Activated CD4-positive, alpha-beta memory T cell treated with anti-CD3 and anti-CD28 coated beads for 36 hours (primary cell): ENCODE measurements around the gene PKP4. TPM values are rescaled to one million over a fixed set of nuclear protein-coding genes. Genes with fewer than 3 reads are reported as not detected.

Experiments used
- CTCF ChIA-PET: fragments of 350-600 bp; sonication (Branson Sonifier 250); formaldehyde crosslinking; loops from one replicate; lab custom pipeline; 2021; ENCODE audit warnings: antibody characterized with exemption, inconsistent platforms; lab: Charles Lee
- POLR2A ChIA-PET: fragments of 350-600 bp; sonication (Branson Sonifier 250); formaldehyde crosslinking; loops from one replicate; lab custom pipeline; 2021; ENCODE audit warnings: antibody characterized with exemption; lab: Charles Lee
- DNase-seq: peaks from one replicate; pipeline ENCODE4 v3.0.0-alpha.2; 2020
- H3K27ac Mint-ChIP-seq: one replicate; pipeline ENCODE4 v1.8.0; 2021; ENCODE audit warnings: mixed read lengths
- H3K27me3 Mint-ChIP-seq: one replicate; pipeline ENCODE4 v1.8.0; 2021; ENCODE audit warnings: mixed read lengths
- H3K36me3 Mint-ChIP-seq: one replicate; pipeline ENCODE4 v1.8.0; 2021; ENCODE audit warnings: mixed read lengths
- H3K4me1 Mint-ChIP-seq: one replicate; pipeline ENCODE4 v1.8.0; 2021; ENCODE audit warnings: low read depth, mixed read lengths
- H3K4me3 Mint-ChIP-seq: one replicate; pipeline ENCODE4 v1.8.0; 2021; ENCODE audit warnings: mild to moderate bottlenecking, mixed read lengths
- H3K9me3 Mint-ChIP-seq: one replicate; pipeline ENCODE4 v1.8.0; 2021; ENCODE audit warnings: mixed read lengths
- intact Hi-C: fragments of 100-400 bp; cut with micrococcal nuclease; formaldehyde crosslinking; loops from one replicate; pipeline ENCODE4 v1.15.1; 2023
- total RNA-seq, 2 experiments: library from RNA; stranded (reverse); gene quantifications; one replicate each; pipeline ENCODE4 v1.2.3, GENCODE V29; 2021

The PKP4 gene
- total RNA-seq, 2 experiments from 2014 or later: 41.4 to 43.1 TPM

GRCh38 chr2:158667586-158667985 lies 210.8 kb downstream of the PKP4 start:
- ChIA-PET CTCF (no interaction called here), POLR2A (no interaction called here)
- Mint-ChIP-seq H3K36me3 (peaks cover 25% of the 10 kb centered on the region), H3K27me3 (no peaks in the 10 kb centered on the region), H3K4me3 (no peak overlapping the region), H3K27ac (no peak overlapping the region), H3K9me3 (no peaks in the 10 kb centered on the region), H3K4me1 (no peaks in the 10 kb centered on the region)
- DNase-seq: no peak
- intact Hi-C loops: no loop called here

DNA sequence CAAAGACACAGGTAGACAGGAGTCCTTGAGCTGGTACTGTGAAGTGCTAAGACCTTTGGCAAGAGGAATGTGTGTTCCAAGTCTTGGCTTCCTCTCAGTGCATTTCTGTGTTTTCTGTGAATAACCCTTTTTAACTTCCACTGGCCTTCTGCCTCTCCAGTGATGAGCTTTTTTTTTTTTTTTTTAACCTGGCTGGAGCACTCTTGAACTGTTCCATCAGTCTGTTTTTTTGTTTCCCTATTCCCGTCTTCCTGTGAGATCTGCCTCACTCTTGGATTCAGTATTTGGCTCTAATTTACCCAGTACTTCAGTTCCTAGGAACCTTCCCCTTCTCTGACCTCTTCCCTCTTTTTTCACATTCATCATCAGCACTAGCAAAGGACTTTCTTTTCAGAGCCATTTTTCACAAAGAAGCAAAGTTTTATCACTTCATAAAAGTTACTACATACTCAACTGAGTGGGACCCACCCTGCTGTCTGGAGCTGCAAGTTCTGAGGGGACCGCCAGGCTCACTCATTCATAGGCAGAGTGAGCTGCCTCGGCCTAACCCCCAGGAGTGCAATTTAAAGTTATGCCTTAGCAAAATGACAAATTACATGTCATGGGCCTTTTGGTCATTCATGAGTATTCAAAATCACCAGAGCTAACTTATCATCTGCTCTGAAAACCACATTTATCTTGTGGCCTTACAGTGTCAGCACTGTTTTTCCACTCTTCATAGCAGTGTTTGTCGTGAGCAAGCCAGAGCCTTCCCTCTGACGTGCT lies 211.4 kb downstream of the PKP4 start:
- ChIA-PET CTCF (no interaction called here), POLR2A (no interaction called here)
- no peak overlapping the region for H3K27ac Mint-ChIP-seq
- no peak overlapping the region for H3K4me3 Mint-ChIP-seq
- DNase-seq: no peak
- H3K27me3 Mint-ChIP-seq: no peaks in the 10 kb centered on the region
- H3K36me3 Mint-ChIP-seq: peaks cover 25% of the 10 kb centered on the region
- no peaks in the 10 kb centered on the region for H3K4me1 Mint-ChIP-seq
- intact Hi-C loops: no loop called here
- no peaks in the 10 kb centered on the region for H3K9me3 Mint-ChIP-seq

DNA sequence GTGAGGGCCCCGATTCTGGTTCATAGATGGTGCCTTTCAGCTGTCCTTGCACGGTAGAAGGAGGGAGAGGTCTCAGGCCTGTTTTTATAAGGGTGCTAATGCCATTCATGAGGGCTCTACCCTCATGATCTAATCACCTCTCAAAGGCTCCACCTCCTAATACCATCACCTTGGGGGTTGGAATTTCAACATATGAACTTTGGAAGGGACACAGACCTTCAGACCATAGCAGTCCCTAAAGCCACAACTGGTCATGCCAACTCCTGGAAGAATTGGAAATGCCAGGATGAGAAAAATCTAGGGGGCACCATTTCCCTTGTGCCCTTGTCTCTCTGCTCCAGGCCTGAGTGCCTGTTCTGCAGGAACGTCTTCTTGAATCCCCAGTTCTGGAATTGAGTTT lies 213.5 kb downstream of the PKP4 start:
- Mint-ChIP-seq H3K9me3 (no peaks in the 10 kb centered on the region), H3K4me1 (no peaks in the 10 kb centered on the region), H3K27ac (no peak overlapping the region), H3K27me3 (no peaks in the 10 kb centered on the region), H3K4me3 (no peak overlapping the region), H3K36me3 (peaks cover 33% of the 10 kb centered on the region)
- intact Hi-C loops: no loop called here
- POLR2A ChIA-PET: no interaction called here
- no peak for DNase-seq
- CTCF ChIA-PET: no interaction called here

DNA sequence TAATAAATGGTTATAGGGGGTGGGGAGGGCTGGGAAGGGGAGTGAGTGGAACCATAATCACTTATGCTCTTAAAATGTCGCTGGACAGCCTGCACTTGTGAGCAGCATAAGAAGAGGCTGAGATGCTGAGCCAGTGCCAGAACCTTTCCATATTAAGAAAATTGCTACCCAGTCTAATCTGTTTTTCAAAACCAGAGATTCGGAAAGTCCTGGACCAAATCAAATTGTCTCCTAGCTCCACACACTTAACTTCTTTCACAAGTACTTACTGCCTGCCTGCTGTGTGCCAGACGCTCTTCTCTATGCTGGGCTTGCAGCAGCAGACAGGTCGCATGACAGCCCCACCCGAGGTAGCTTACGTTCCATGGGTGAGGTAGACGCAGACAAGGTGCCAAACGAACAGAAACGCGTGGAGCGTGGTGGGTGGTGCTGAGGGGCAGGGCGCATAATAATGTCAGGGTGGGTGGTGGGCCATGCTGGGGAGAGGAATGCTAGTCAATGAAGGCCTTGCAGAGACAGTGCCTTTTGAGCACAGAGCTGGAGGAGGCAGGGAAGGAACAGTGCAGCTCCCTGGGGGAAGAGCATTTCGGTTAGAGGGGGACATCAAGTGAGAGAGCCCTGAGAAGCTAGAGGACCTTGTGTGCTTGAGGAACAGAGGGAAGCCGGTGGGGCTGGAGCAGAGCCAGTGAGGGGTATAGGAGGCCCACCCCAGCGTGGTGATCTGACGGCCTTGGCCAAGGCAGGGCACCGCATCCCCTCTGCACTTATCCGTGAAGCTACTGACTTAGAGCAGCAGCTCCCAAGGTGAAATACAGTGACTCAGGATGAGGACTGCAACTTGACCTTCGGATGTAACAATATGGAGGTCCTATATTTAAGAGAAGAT lies 214.9 kb downstream of the PKP4 start:
- no peaks in the 10 kb centered on the region for H3K4me1 Mint-ChIP-seq
- H3K4me3 Mint-ChIP-seq: no peak overlapping the region
- H3K9me3 Mint-ChIP-seq: no peaks in the 10 kb centered on the region
- ChIA-PET POLR2A (no interaction called here), CTCF (no interaction called here)
- intact Hi-C loops: no loop called here
- peaks cover 33% of the 10 kb centered on the region for H3K36me3 Mint-ChIP-seq
- no peak overlapping the region for H3K27ac Mint-ChIP-seq
- no peaks in the 10 kb centered on the region for H3K27me3 Mint-ChIP-seq
- no peak for DNase-seq

DNA sequence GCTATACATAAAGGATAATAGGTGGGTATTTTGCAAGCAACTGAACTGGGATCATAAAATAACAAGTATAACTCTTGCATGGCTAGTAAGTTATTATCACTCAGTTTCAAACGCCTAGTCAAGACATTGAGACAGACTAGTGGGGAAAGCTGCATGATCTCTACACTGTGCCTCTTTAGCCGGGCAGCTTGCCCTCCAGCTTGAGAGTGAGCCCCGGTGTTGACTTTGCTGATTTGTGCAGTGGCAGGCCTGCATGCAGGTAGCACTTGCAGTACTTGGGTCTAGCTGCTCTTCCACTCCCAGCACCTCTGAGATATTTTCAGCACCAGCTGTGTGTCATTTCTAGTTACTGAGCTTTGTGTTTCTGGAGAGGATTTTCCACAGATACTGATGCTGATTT lies 219.5 kb downstream of the PKP4 start:
- Mint-ChIP-seq H3K9me3 (no peaks in the 10 kb centered on the region), H3K36me3 (peaks cover 40% of the 10 kb centered on the region), H3K27ac (no peak overlapping the region), H3K4me1 (no peaks in the 10 kb centered on the region), H3K27me3 (no peaks in the 10 kb centered on the region), H3K4me3 (no peak overlapping the region)
- ChIA-PET CTCF (no interaction called here), POLR2A (no interaction called here)
- DNase-seq: no peak
- intact Hi-C loops: no loop called here

- no peak overlapping the region for H3K4me3 Mint-ChIP-seq
- POLR2A ChIA-PET: no interaction called here
- no peaks in the 10 kb centered on the region for H3K27me3 Mint-ChIP-seq
- H3K9me3 Mint-ChIP-seq: no peaks in the 10 kb centered on the region
- intact Hi-C loops: no loop called here
- H3K27ac Mint-ChIP-seq: no peak overlapping the region
- CTCF ChIA-PET: no interaction called here
- H3K36me3 Mint-ChIP-seq: peaks cover 40% of the 10 kb centered on the region
- DNase-seq: no peak
- no peaks in the 10 kb centered on the region for H3K4me1 Mint-ChIP-seq
Measured at GRCh38 chr2:158676696-158677095, 219.9 kb downstream of the PKP4 start.

- H3K27ac Mint-ChIP-seq: no peak overlapping the region
- no peaks in the 10 kb centered on the region for H3K4me1 Mint-ChIP-seq
- intact Hi-C loops: no loop called here
- H3K36me3 Mint-ChIP-seq: peaks cover 40% of the 10 kb centered on the region
- H3K27me3 Mint-ChIP-seq: no peaks in the 10 kb centered on the region
- ChIA-PET POLR2A (no interaction called here), CTCF (no interaction called here)
- DNase-seq: no peak
- H3K9me3 Mint-ChIP-seq: no peaks in the 10 kb centered on the region
- no peak overlapping the region for H3K4me3 Mint-ChIP-seq
Measured at GRCh38 chr2:158677542-158677941, 220.8 kb downstream of the PKP4 start.

DNA sequence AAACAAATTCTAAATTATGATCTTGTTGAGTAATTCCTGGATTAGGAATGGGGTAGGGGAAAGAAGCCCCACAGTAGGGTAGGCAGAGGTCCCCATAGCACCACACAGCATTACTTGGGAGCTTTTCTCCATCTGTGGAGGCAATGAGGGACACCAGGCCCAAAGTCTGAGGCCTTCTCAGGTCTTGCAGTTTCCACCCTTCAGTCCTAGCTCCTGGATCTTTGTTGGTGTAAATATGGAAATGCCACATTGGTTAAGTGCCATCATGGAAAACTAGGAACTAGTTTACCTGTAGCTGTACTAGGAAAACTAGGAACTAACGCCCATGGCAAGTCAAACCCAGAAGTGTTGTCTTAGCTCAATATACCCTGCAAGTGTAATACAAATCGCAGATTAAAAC lies 225.1 kb downstream of the PKP4 start:
- no peaks in the 10 kb centered on the region for H3K4me1 Mint-ChIP-seq
- H3K27me3 Mint-ChIP-seq: no peaks in the 10 kb centered on the region
- H3K9me3 Mint-ChIP-seq: no peaks in the 10 kb centered on the region
- H3K36me3 Mint-ChIP-seq: peaks cover 24% of the 10 kb centered on the region
- ChIA-PET CTCF (no interaction called here), POLR2A (no interaction called here)
- H3K4me3 Mint-ChIP-seq: no peak overlapping the region
- no peak overlapping the region for H3K27ac Mint-ChIP-seq
- intact Hi-C loops: no loop called here
- no peak for DNase-seq

DNA sequence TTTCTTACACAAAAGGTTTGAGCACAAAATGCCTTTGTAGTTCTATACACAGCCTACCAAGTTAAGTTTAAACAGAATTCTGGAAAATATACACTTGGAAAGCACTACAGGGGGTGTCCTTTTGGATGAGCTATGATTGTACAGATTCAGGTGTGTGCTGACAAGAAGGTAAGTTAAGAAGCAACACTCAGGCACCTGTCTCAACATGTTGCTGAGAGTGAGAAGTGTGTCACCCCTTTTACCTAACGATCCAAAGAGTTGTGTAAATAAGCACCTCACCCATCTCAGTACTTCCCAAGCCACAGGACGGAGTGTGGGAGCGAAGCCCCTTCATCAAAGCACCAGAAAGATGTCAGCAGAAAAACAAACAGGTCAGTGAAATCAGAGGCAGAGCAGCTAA lies 228.9 kb downstream of the PKP4 start:
- Mint-ChIP-seq H3K4me3 (no peak overlapping the region), H3K4me1 (no peaks in the 10 kb centered on the region), H3K27ac (no peak overlapping the region), H3K36me3 (peaks cover 4% of the 10 kb centered on the region), H3K27me3 (peaks cover 5% of the 10 kb centered on the region), H3K9me3 (no peaks in the 10 kb centered on the region)
- ChIA-PET POLR2A (no interaction called here), CTCF (no interaction called here)
- no peak for DNase-seq
- intact Hi-C loops: no loop called here

- Mint-ChIP-seq H3K36me3 (no peaks in the 10 kb centered on the region), H3K4me1 (no peaks in the 10 kb centered on the region), H3K4me3 (no peak overlapping the region), H3K9me3 (no peaks in the 10 kb centered on the region), H3K27ac (no peak overlapping the region), H3K27me3 (peaks cover 6% of the 10 kb centered on the region)
- ChIA-PET CTCF (no interaction called here), POLR2A (no interaction called here)
- no peak for DNase-seq
- intact Hi-C loops: no loop called here
Measured at GRCh38 chr2:158686210-158686691, 229.5 kb downstream of the PKP4 start.

- Mint-ChIP-seq H3K27ac (no peak overlapping the region), H3K9me3 (no peaks in the 10 kb centered on the region), H3K4me3 (no peak overlapping the region), H3K4me1 (no peaks in the 10 kb centered on the region), H3K36me3 (no peaks in the 10 kb centered on the region), H3K27me3 (peaks cover 7% of the 10 kb centered on the region)
- no peak for DNase-seq
- ChIA-PET POLR2A (interaction anchor here (0.5 kb wide), 1 partner anchor 653 kb away, joined by 3 read pairs; no protein-coding TSS in a partner anchor), CTCF (interaction anchor here (0.7 to 1.1 kb wide), 2 partner anchors 36 to 40 kb away, joined by 3 read pairs; no protein-coding TSS in a partner anchor)
- intact Hi-C loops: no loop called here
Measured at GRCh38 chr2:158687315-158687714, 230.6 kb downstream of the PKP4 start.

DNA sequence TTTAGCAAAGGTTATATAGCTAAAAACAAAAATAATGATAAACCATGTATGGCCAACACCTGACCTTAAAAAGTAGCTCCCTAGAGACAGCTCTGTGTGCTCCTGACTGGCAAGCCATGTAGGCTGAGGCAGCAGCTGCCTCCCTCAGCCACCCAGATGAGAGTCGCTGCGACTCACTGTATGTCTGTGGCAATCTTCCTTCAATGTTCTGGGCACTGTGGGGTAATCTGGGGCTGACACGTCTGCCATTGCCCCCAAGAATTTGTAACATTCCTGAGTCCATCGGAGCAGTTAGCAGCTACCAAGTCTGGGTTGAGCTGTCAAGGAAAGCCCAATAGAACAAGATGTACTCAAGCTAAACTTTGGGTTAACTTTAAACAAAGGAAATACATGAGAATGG lies 232.0 kb downstream of the PKP4 start:
- CTCF ChIA-PET: no interaction called here
- H3K27me3 Mint-ChIP-seq: peaks cover 7% of the 10 kb centered on the region
- H3K9me3 Mint-ChIP-seq: no peaks in the 10 kb centered on the region
- no peak overlapping the region for H3K27ac Mint-ChIP-seq
- H3K36me3 Mint-ChIP-seq: no peaks in the 10 kb centered on the region
- DNase-seq: no peak
- no peak overlapping the region for H3K4me3 Mint-ChIP-seq
- H3K4me1 Mint-ChIP-seq: no peaks in the 10 kb centered on the region
- POLR2A ChIA-PET: no interaction called here
- intact Hi-C loops: no loop called here
